ENCODE measurements around the gene TELO2.

The TELO2 gene

DNA sequence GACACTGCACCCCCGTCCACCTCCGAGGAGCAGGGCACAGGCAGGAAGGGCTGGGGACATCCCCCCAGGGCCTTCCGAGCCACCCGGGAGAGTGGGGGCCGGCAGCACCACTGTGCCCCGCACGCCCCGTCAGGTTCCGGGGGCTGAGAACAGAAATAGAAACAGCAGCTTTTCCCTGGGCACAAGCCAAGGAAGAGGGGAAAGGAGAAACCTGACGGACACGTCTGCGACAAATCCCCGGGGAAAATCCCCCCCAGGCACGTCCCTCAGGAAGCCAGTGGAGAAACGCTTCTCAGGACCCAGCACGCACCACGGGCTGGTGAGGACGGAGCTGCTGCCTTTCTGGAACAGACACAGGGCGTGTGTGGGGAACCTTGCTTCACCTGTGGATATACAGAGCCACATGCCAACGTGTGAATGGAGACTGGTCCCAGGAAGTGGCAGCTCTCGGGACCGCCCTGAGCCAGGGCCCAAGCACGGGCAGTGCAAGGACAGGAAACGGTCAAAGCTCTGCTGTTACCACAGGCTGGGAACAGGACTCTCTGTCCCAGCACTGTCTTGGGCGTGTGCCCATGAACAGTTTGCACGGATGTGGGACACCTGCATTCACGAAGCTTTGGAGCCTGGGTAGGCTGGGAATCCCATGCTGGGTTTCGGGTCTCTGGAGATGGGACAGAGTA, 39.1 kb downstream of the TELO2 start:
- H2BK12ac ChIP-seq (ENCODE audit: low read length): peak overlapping the region; percentile 95
- peak overlapping the region; percentile 82 for H3K18ac ChIP-seq (ENCODE audit: low read length)
- no CpG with 5 or more reads among the region's 28 CpGs for WGBS (ENCODE audit: extremely low coverage, insufficient coverage, insufficient read length)
- H3K9me3 ChIP-seq (ENCODE audit: insufficient read depth, low read depth, low read length): peaks cover 3% of the 10 kb centered on the region
- H3K4me3 ChIP-seq (ENCODE audit: low read depth, low read length): no peak overlapping the region
- H3K36me3 ChIP-seq (ENCODE audit: control insufficient read depth in 1 of 2, insufficient read depth in 2 of 2, low read length in 2 of 2): peaks cover 7 to 12% of the 10 kb centered on the region in 2 experiments
- peak overlapping the region; percentile 98 for H4K91ac ChIP-seq (ENCODE audit: low read depth, low read length)
- peak overlapping the region; percentile 93 for H3K27ac ChIP-seq (ENCODE audit: low read depth, low read length)
- H3K9ac ChIP-seq (ENCODE audit: low read length): no peak overlapping the region
- H3K27me3 ChIP-seq (ENCODE audit: insufficient read depth, low read length): no peaks in the 10 kb centered on the region
- H3K4me2 ChIP-seq (ENCODE audit: low read length): no peak overlapping the region
- no peak for DNase-seq
- H3K4me1 ChIP-seq (ENCODE audit: control insufficient read depth in 1 of 2, insufficient read depth in 2 of 2, low read length in 2 of 2): peaks cover 64% of the 10 kb centered on the region in 2 experiments
- no peak overlapping the region for H2AFZ ChIP-seq (ENCODE audit: insufficient read depth, low read length, poor library complexity)
- H3K4ac ChIP-seq (ENCODE audit: low read depth, low read length): peak overlapping the region; percentile 18
- H2AK5ac ChIP-seq (ENCODE audit: low read length): peak overlapping the region; percentile 16
- no peak overlapping the region for H3K23ac ChIP-seq (ENCODE audit: low read length)
- peak overlapping the region; percentile 99 for H2BK120ac ChIP-seq (ENCODE audit: insufficient read depth, low read length, poor library complexity)
- peak overlapping the region; percentile 96 for H2BK5ac ChIP-seq (ENCODE audit: low read depth, low read length, poor library complexity)
- peaks cover 17% of the 10 kb centered on the region for H3K79me2 ChIP-seq (ENCODE audit: control insufficient read depth, insufficient read depth, low read length, poor library complexity)
- H4K12ac ChIP-seq (ENCODE audit: low read depth, low read length): no peak overlapping the region
- peak overlapping the region; percentile 27 for H3K14ac ChIP-seq (ENCODE audit: low read length)
- peaks cover 42% of the 10 kb centered on the region for H3K79me1 ChIP-seq (ENCODE audit: low read length)
- H4K8ac ChIP-seq (ENCODE audit: low read depth, low read length): peak overlapping the region; percentile 64

GRCh38 chr16:1532771-1533170, 39.6 kb downstream of the TELO2 start:
- H3K4me2 ChIP-seq (ENCODE audit: low read length): no peak overlapping the region
- peak overlapping the region; percentile 16 for H2AK5ac ChIP-seq (ENCODE audit: low read length)
- no peak for DNase-seq
- H2AFZ ChIP-seq (ENCODE audit: insufficient read depth, low read length, poor library complexity): peak overlapping the region; percentile 30
- peak overlapping the region; percentile 99 for H2BK120ac ChIP-seq (ENCODE audit: insufficient read depth, low read length, poor library complexity)
- peaks cover 3% of the 10 kb centered on the region for H3K9me3 ChIP-seq (ENCODE audit: insufficient read depth, low read depth, low read length)
- peak overlapping the region; percentile 8 for H4K12ac ChIP-seq (ENCODE audit: low read depth, low read length)
- H3K79me1 ChIP-seq (ENCODE audit: low read length): peaks cover 42% of the 10 kb centered on the region
- peak overlapping the region; percentile 64 for H4K8ac ChIP-seq (ENCODE audit: low read depth, low read length)
- H3K79me2 ChIP-seq (ENCODE audit: control insufficient read depth, insufficient read depth, low read length, poor library complexity): peaks cover 17% of the 10 kb centered on the region
- peak overlapping the region; percentile 93 for H3K27ac ChIP-seq (ENCODE audit: low read depth, low read length)
- no peak overlapping the region for H3K4me3 ChIP-seq (ENCODE audit: low read depth, low read length)
- H3K27me3 ChIP-seq (ENCODE audit: insufficient read depth, low read length): no peaks in the 10 kb centered on the region
- peak overlapping the region; percentile 95 for H2BK12ac ChIP-seq (ENCODE audit: low read length)
- H3K36me3 ChIP-seq (ENCODE audit: control insufficient read depth in 1 of 2, insufficient read depth in 2 of 2, low read length in 2 of 2): peaks cover 13 to 17% of the 10 kb centered on the region in 2 experiments
- peak overlapping the region; percentile 67 for H3K4ac ChIP-seq (ENCODE audit: low read depth, low read length)
- no CpG with 5 or more reads among the region's 10 CpGs for WGBS (ENCODE audit: extremely low coverage, insufficient coverage, insufficient read length)
- H2BK5ac ChIP-seq (ENCODE audit: low read depth, low read length, poor library complexity): peak overlapping the region; percentile 96
- H3K18ac ChIP-seq (ENCODE audit: low read length): peak overlapping the region; percentile 82
- peak overlapping the region; percentile 98 for H4K91ac ChIP-seq (ENCODE audit: low read depth, low read length)
- no peak overlapping the region for H3K23ac ChIP-seq (ENCODE audit: low read length)
- peak overlapping the region; percentile 27 for H3K14ac ChIP-seq (ENCODE audit: low read length)
- no peak overlapping the region for H3K9ac ChIP-seq (ENCODE audit: low read length)
- H3K4me1 ChIP-seq (ENCODE audit: control insufficient read depth in 1 of 2, insufficient read depth in 2 of 2, low read length in 2 of 2): peaks cover 60 to 61% of the 10 kb centered on the region in 2 experiments

DNA sequence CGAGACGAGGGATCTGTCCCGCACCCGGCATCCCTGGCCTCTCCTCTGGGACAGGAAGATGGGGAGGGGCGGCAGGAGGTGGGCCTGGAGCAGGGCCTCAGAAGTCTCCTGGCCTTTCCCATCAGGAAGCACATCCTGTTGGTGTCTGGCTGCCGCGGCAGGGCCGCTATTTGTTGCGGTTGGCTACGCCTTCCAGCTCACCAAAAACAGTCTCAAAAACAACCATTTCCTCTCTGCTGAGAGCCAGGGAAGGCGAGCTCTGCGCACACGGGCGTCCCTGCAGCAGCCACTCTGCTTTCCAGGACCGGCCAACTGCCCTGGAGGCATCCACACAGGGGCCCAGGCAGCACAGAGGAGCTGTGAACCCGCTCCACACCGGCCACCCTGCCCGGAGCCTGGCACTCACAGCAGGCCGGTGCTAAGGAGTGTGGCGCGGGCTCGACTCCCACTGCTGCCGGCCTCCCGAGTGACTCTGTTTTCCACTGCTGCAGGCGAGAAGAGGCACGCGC, 40.3 kb downstream of the TELO2 start, which contains the start of gene TMEM204:
Gene TMEM204 (plus strand): TSS at position 224 of the 509 bp plus-strand sequence. CDS start 610 bp downstream, outside the sequence.
- Histone ChIP-seq H3K4me1 (ENCODE audit: control insufficient read depth in 1 of 2, insufficient read depth in 2 of 2, low read length in 2 of 2) (peaks cover 53 to 57% of the 10 kb centered on the region in 2 experiments), H3K4me3 (ENCODE audit: low read depth, low read length) (peak within 1 kb of the TSS; percentile 55), H3K27me3 (ENCODE audit: insufficient read depth, low read length) (no peaks in the 10 kb centered on the region), H3K4me2 (ENCODE audit: low read length) (peak within 1 kb of the TSS; percentile 57), H2AFZ (ENCODE audit: insufficient read depth, low read length, poor library complexity) (peak within 1 kb of the TSS; percentile 31), H3K79me1 (ENCODE audit: low read length) (peaks cover 42% of the 10 kb centered on the region), H2BK5ac (ENCODE audit: low read depth, low read length, poor library complexity) (peak within 1 kb of the TSS; percentile 96), H3K23ac (ENCODE audit: low read length) (no peak within 1 kb of the TSS), H4K12ac (ENCODE audit: low read depth, low read length) (peak within 1 kb of the TSS; percentile 63), H3K9me3 (ENCODE audit: insufficient read depth, low read depth, low read length) (no peaks in the 10 kb centered on the region), H3K27ac (ENCODE audit: low read depth, low read length) (peak within 1 kb of the TSS; percentile 93), H3K9ac (ENCODE audit: low read length) (no peak within 1 kb of the TSS), H3K4ac (ENCODE audit: low read depth, low read length) (peak within 1 kb of the TSS; percentile 84), H2BK120ac (ENCODE audit: insufficient read depth, low read length, poor library complexity) (peak within 1 kb of the TSS; percentile 99), H4K91ac (ENCODE audit: low read depth, low read length) (peak within 1 kb of the TSS; percentile 98), H3K18ac (ENCODE audit: low read length) (peak within 1 kb of the TSS; percentile 92), H3K36me3 (ENCODE audit: control insufficient read depth in 1 of 2, insufficient read depth in 2 of 2, low read length in 2 of 2) (peaks cover 19 to 24% of the 10 kb centered on the region in 2 experiments), H3K79me2 (ENCODE audit: control insufficient read depth, insufficient read depth, low read length, poor library complexity) (peaks cover 17% of the 10 kb centered on the region), H3K14ac (ENCODE audit: low read length) (peak within 1 kb of the TSS; percentile 51), H4K8ac (ENCODE audit: low read depth, low read length) (peak within 1 kb of the TSS; percentile 80), H2AK5ac (ENCODE audit: low read length) (peak within 1 kb of the TSS; percentile 33), H2BK12ac (ENCODE audit: low read length) (peak within 1 kb of the TSS; percentile 95)
- no peak for DNase-seq
- no CpG with 5 or more reads among the region's 27 CpGs for WGBS (ENCODE audit: extremely low coverage, insufficient coverage, insufficient read length)

GRCh38 chr16:1534021-1535020, 41.2 kb downstream of the TELO2 start:
- Histone ChIP-seq H4K91ac (ENCODE audit: low read depth, low read length) (peak overlapping the region; percentile 85), H3K36me3 (ENCODE audit: control insufficient read depth in 1 of 2, insufficient read depth in 2 of 2, low read length in 2 of 2) (peaks cover 27 to 33% of the 10 kb centered on the region in 2 experiments), H3K4ac (ENCODE audit: low read depth, low read length) (peak overlapping the region; percentile 84), H3K4me2 (ENCODE audit: low read length) (peak overlapping the region; percentile 57), H2AK5ac (ENCODE audit: low read length) (peak overlapping the region; percentile 33), H3K27me3 (ENCODE audit: insufficient read depth, low read length) (no peaks in the 10 kb centered on the region), H3K18ac (ENCODE audit: low read length) (peak overlapping the region; percentile 92), H3K14ac (ENCODE audit: low read length) (peak overlapping the region; percentile 51), H3K23ac (ENCODE audit: low read length) (no peak overlapping the region), H3K27ac (ENCODE audit: low read depth, low read length) (peak overlapping the region; percentile 93), H2AFZ (ENCODE audit: insufficient read depth, low read length, poor library complexity) (no peak overlapping the region), H3K4me1 (ENCODE audit: control insufficient read depth in 1 of 2, insufficient read depth in 2 of 2, low read length in 2 of 2) (peaks cover 53 to 54% of the 10 kb centered on the region in 2 experiments), H2BK5ac (ENCODE audit: low read depth, low read length, poor library complexity) (peak overlapping the region; percentile 92), H3K79me2 (ENCODE audit: control insufficient read depth, insufficient read depth, low read length, poor library complexity) (peaks cover 17% of the 10 kb centered on the region), H3K9ac (ENCODE audit: low read length) (no peak overlapping the region), H2BK120ac (ENCODE audit: insufficient read depth, low read length, poor library complexity) (peak overlapping the region; percentile 75), H4K8ac (ENCODE audit: low read depth, low read length) (peak overlapping the region; percentile 80), H3K4me3 (ENCODE audit: low read depth, low read length) (peak overlapping the region; percentile 55), H3K9me3 (ENCODE audit: insufficient read depth, low read depth, low read length) (no peaks in the 10 kb centered on the region), H3K79me1 (ENCODE audit: low read length) (peaks cover 41% of the 10 kb centered on the region), H4K12ac (ENCODE audit: low read depth, low read length) (peak overlapping the region; percentile 63), H2BK12ac (ENCODE audit: low read length) (peak overlapping the region; percentile 73)
- no peak for DNase-seq
- no CpG with 5 or more reads among the region's 57 CpGs for WGBS (ENCODE audit: extremely low coverage, insufficient coverage, insufficient read length)
